SK-N-SH treated with all-trans-retinoic acid at 6 μM for 48 hours (cell line): Measurements from ENCODE around the gene R3HDML.

Experiments
- ARNTL ChIP-seq: fragments of 450-650 bp; formaldehyde crosslinking; IDR thresholded peaks from 2 replicates; pipeline ENCODE4 v1.5.0; 2020; ENCODE audit warnings: low read depth, mild to moderate bottlenecking, moderate library complexity, borderline replicate concordance
- CREB5 ChIP-seq: fragments of 250-450 bp; sonication (Bioruptor Pico); IDR thresholded peaks from 2 replicates; pipeline ENCODE4 v1.5.1; 2020; ENCODE audit warnings: low read depth, mild to moderate bottlenecking, moderate library complexity
- CSDC2 ChIP-seq: fragments of 250-450 bp; sonication (Bioruptor Pico); IDR thresholded peaks from 2 replicates; pipeline ENCODE4 v1.5.0; 2020; ENCODE audit warnings: mild to moderate bottlenecking, moderate library complexity
- CSRNP3 ChIP-seq: fragments of 250-450 bp; sonication (Bioruptor Pico); IDR thresholded peaks from 2 replicates; pipeline ENCODE4 v1.5.1; 2021; ENCODE audit warnings: mild to moderate bottlenecking, moderate library complexity
- ESRRG ChIP-seq: fragments of 250-450 bp; sonication (Bioruptor Pico); IDR thresholded peaks from 2 replicates; pipeline ENCODE4 v1.6.1; 2021; ENCODE audit warnings: mild to moderate bottlenecking
- OSR1 ChIP-seq: fragments of 250-450 bp; sonication (Bioruptor Pico); IDR thresholded peaks from 2 replicates; pipeline ENCODE4 v1.8.0; 2022; ENCODE audit warnings: moderate library complexity, mild to moderate bottlenecking, inconsistent platforms
- PATZ1 ChIP-seq: fragments of 250-450 bp; sonication (Bioruptor Pico); IDR thresholded peaks from 2 replicates; pipeline ENCODE4 v1.8.0; 2020; ENCODE audit warnings: mild to moderate bottlenecking, moderate library complexity, borderline replicate concordance
- PPARA ChIP-seq: fragments of 250-450 bp; sonication (Bioruptor Pico); IDR thresholded peaks from 2 replicates; pipeline ENCODE4 v1.5.0; 2020; ENCODE audit warnings: mild to moderate bottlenecking, borderline replicate concordance
- RARB ChIP-seq: fragments of 250-450 bp; sonication (Bioruptor Pico); IDR thresholded peaks from 2 replicates; pipeline ENCODE4 v1.8.0; 2021; ENCODE audit warnings: mild to moderate bottlenecking, moderate library complexity
- TCF4 ChIP-seq: fragments of 250-450 bp; sonication (Bioruptor Pico); IDR thresholded peaks from 2 replicates; pipeline ENCODE4 v1.8.0; 2021; ENCODE audit warnings: mild to moderate bottlenecking, moderate library complexity, borderline replicate concordance
- ZFP3 ChIP-seq: fragments of 250-450 bp; sonication (Bioruptor Pico); IDR thresholded peaks from 2 replicates; pipeline ENCODE4 v1.5.0; 2020; ENCODE audit warnings: mild to moderate bottlenecking, moderate library complexity
- ZFP30 ChIP-seq: fragments of 450-650 bp; formaldehyde crosslinking; IDR thresholded peaks from 2 replicates; pipeline ENCODE4 v1.5.0; 2022; ENCODE audit warnings: mild to moderate bottlenecking, moderate library complexity
- ZNF8 ChIP-seq: fragments of 450-650 bp; formaldehyde crosslinking; IDR thresholded peaks from 2 replicates; pipeline ENCODE4 v1.5.0; 2020; ENCODE audit warnings: mild to moderate bottlenecking, moderate library complexity

- no peak for TF ChIP-seq ARNTL
- TF ChIP-seq CSDC2 (CRISPR knock-in tag), result no peak
- TF ChIP-seq RARB, result no peak
- no peak for TF ChIP-seq ZFP30
- no peak for TF ChIP-seq PATZ1 (CRISPR knock-in tag)
- TF ChIP-seq ZNF8, result no peak
- TF ChIP-seq OSR1, result no peak
- TF ChIP-seq TCF4 (CRISPR knock-in tag), result no peak
- no peak for TF ChIP-seq ZFP3
- TF ChIP-seq ESRRG (CRISPR knock-in tag), result no peak
- TF ChIP-seq PPARA (CRISPR knock-in tag), result no peak
- no peak for TF ChIP-seq CSRNP3 (CRISPR knock-in tag)
- no peak for TF ChIP-seq CREB5 (CRISPR knock-in tag)
Measured at GRCh38 chr20:44310664-44311639, 25.9 kb upstream of the R3HDML start, which contains the start of gene FITM2.
